ENCODE data around the gene PRG3.

- TF ChIP-seq, protein P1, sequence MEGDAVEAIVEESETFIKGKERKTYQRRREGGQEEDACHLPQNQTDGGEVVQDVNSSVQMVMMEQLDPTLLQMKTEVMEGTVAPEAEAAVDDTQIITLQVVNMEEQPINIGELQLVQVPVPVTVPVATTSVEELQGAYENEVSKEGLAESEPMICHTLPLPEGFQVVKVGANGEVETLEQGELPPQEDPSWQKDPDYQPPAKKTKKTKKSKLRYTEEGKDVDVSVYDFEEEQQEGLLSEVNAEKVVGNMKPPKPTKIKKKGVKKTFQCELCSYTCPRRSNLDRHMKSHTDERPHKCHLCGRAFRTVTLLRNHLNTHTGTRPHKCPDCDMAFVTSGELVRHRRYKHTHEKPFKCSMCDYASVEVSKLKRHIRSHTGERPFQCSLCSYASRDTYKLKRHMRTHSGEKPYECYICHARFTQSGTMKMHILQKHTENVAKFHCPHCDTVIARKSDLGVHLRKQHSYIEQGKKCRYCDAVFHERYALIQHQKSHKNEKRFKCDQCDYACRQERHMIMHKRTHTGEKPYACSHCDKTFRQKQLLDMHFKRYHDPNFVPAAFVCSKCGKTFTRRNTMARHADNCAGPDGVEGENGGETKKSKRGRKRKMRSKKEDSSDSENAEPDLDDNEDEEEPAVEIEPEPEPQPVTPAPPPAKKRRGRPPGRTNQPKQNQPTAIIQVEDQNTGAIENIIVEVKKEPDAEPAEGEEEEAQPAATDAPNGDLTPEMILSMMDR (IDR thresholded peaks at IDR 0.05), result peak in 3 of 4 donors; percentile 10 to 37 (median 25)
- TF ChIP-seq POLR2A (IDR thresholded peaks at IDR 0.05), result no peak
Measured at GRCh38 chr11:57387289-57388030, 6.5 kb upstream of the PRG3 start.

All from right lobe of liver (tissue), 4 donors.